Measurements from ENCODE around the gene ARID1B. TPM values are rescaled to one million over a fixed set of nuclear protein-coding genes. Genes with fewer than 3 reads are reported as not detected.

ARID1B gene
- total RNA-seq, 2 experiments from 2014 or later, result 90.1 to 164 TPM

DNA sequence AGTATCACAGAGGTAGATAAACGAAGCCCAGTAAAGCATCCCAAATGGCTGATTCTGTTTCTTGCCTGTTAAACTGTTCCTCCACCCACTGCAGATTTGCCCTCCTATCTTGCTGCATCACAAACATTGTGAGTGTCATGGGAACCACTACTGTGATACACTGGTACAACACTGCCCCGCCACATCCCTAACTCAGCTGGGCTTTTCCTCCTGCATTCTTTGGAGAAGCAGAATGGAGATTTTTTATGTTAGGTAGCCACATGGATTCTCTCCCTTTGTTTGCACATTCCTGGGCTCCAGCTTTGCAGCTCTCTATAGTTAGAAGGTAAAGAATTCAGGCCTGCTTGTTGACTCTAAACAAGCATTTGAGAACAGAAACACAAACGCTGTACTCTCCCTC is 312.1 kb downstream of the ARID1B start:
- Histone ChIP-seq H4K20me1 (ENCODE audit: insufficient read depth, low read length) (no peaks in the 10 kb centered on the region), H3K4me2 (ENCODE audit: low read length) (no peak overlapping the region), H2AFZ (ENCODE audit: low read length) (no peak overlapping the region), H3K9me2 (ENCODE audit: insufficient read depth, low read length) (no peaks in the 10 kb centered on the region), H3K36me3 (ENCODE audit: insufficient read depth, low read length) (peaks cover 60% of the 10 kb centered on the region), H3K4me3 (ENCODE audit: low read depth, low read length, poor library complexity, severe bottlenecking) (no peak overlapping the region), H3K4me1 (ENCODE audit: insufficient read depth, low read length, poor library complexity, severe bottlenecking) (peaks cover 10% of the 10 kb centered on the region), H3K9me3 (ENCODE audit: low read length) (no peaks in the 10 kb centered on the region), H3K79me2 (ENCODE audit: insufficient read depth, low read depth, low read length) (no peaks in the 10 kb centered on the region), H3K27ac (ENCODE audit: low read depth, low read length, poor library complexity, severe bottlenecking) (no peak overlapping the region)
- TF ChIP-seq, protein P1, sequence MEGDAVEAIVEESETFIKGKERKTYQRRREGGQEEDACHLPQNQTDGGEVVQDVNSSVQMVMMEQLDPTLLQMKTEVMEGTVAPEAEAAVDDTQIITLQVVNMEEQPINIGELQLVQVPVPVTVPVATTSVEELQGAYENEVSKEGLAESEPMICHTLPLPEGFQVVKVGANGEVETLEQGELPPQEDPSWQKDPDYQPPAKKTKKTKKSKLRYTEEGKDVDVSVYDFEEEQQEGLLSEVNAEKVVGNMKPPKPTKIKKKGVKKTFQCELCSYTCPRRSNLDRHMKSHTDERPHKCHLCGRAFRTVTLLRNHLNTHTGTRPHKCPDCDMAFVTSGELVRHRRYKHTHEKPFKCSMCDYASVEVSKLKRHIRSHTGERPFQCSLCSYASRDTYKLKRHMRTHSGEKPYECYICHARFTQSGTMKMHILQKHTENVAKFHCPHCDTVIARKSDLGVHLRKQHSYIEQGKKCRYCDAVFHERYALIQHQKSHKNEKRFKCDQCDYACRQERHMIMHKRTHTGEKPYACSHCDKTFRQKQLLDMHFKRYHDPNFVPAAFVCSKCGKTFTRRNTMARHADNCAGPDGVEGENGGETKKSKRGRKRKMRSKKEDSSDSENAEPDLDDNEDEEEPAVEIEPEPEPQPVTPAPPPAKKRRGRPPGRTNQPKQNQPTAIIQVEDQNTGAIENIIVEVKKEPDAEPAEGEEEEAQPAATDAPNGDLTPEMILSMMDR (conservative IDR thresholded peaks at IDR 0.05; ENCODE audit: low read length), result no peak
- TF ChIP-seq EZH2phosphoT487 (IDR thresholded peaks at IDR 0.05; ENCODE audit: borderline replicate concordance, low read depth, low read length), result no peak
- BruUV-seq (replicated peaks), result no TSS peak
- no peak for DNase-seq (ENCODE audit: low spot score)
- ChIA-PET POLR2A (no interaction called here), CTCF (ENCODE audit: unreplicated experiment) (no interaction called here)
- intact Hi-C loops (cut with micrococcal nuclease; ENCODE audit: unreplicated experiment), result no loop called here

DNA sequence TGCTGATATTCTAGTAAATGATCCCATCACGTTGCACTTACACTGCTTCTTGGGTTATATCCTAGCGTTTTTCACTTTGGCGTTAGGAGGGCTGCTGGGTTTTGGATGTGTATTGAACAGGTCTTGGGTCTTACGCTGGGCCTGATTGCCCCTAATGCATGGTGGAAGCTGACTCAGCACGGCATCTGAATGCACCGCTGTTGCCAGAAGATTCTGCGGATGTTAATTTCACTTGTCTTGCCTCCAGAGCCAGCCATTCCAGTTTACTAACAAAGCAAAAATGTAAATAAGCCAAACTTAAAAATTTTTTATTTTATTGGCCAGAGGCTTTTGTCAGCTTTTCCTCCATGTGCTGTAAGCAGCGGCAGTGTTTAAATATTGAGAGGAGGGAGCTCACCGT is 312.7 kb downstream of the ARID1B start:
- H4K20me1 ChIP-seq (ENCODE audit: insufficient read depth, low read length), result no peaks in the 10 kb centered on the region
- H3K4me1 ChIP-seq (ENCODE audit: insufficient read depth, low read length, poor library complexity, severe bottlenecking), result peaks cover 10% of the 10 kb centered on the region
- no peak overlapping the region for H3K4me2 ChIP-seq (ENCODE audit: low read length)
- H3K79me2 ChIP-seq (ENCODE audit: insufficient read depth, low read depth, low read length), result no peaks in the 10 kb centered on the region
- intact Hi-C loops (cut with micrococcal nuclease; ENCODE audit: unreplicated experiment), result no loop called here
- DNase-seq (ENCODE audit: low spot score), result no peak
- BruUV-seq (replicated peaks), result no TSS peak
- no peaks in the 10 kb centered on the region for H3K9me3 ChIP-seq (ENCODE audit: low read length)
- peaks cover 54% of the 10 kb centered on the region for H3K36me3 ChIP-seq (ENCODE audit: insufficient read depth, low read length)
- no peak overlapping the region for H3K27ac ChIP-seq (ENCODE audit: low read depth, low read length, poor library complexity, severe bottlenecking)
- no peaks in the 10 kb centered on the region for H3K9me2 ChIP-seq (ENCODE audit: insufficient read depth, low read length)
- H2AFZ ChIP-seq (ENCODE audit: low read length), result no peak overlapping the region
- H3K4me3 ChIP-seq (ENCODE audit: low read depth, low read length, poor library complexity, severe bottlenecking), result no peak overlapping the region
- POLR2A ChIA-PET, result interaction anchor here (0.6 kb wide), 1 partner anchor 98 kb away, joined by 3 read pairs; no protein-coding TSS in a partner anchor
- TF ChIP-seq EZH2phosphoT487 (IDR thresholded peaks at IDR 0.05; ENCODE audit: borderline replicate concordance, low read depth, low read length), result no peak
- TF ChIP-seq, protein P1 (conservative IDR thresholded peaks at IDR 0.05; ENCODE audit: low read length), result no peak
- CTCF ChIA-PET (ENCODE audit: unreplicated experiment), result no interaction called here

DNA sequence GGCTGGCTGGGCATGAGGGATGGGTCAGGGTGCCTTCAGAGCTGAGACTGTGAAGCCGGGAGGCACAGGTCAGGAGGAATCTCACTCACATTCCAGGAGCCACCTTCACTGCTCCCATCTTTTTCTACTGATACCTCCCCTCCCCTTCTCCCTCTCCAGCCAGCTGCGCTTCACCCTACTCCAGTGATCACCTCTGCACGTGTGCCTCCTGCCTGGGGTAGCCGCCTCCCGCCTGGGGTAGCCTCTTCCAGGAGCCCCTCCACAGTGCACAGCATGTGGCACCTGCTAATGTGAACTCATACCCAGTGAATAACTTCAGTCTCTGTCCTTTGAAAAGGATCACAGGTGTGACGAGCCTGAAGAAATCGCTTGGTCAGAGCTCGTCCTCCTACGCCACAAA is 313.6 kb downstream of the ARID1B start:
- Histone ChIP-seq H3K36me3 (ENCODE audit: insufficient read depth, low read length) (peaks cover 46% of the 10 kb centered on the region), H2AFZ (ENCODE audit: low read length) (no peak overlapping the region), H3K9me3 (ENCODE audit: low read length) (no peaks in the 10 kb centered on the region), H3K79me2 (ENCODE audit: insufficient read depth, low read depth, low read length) (no peaks in the 10 kb centered on the region), H3K27ac (ENCODE audit: low read depth, low read length, poor library complexity, severe bottlenecking) (no peak overlapping the region), H3K4me2 (ENCODE audit: low read length) (no peak overlapping the region), H3K9me2 (ENCODE audit: insufficient read depth, low read length) (no peaks in the 10 kb centered on the region), H3K4me3 (ENCODE audit: low read depth, low read length, poor library complexity, severe bottlenecking) (no peak overlapping the region), H4K20me1 (ENCODE audit: insufficient read depth, low read length) (no peaks in the 10 kb centered on the region), H3K4me1 (ENCODE audit: insufficient read depth, low read length, poor library complexity, severe bottlenecking) (peaks cover 10% of the 10 kb centered on the region)
- no TSS peak for BruUV-seq (replicated peaks)
- ChIA-PET CTCF (ENCODE audit: unreplicated experiment) (no interaction called here), POLR2A (interaction anchor here (0.6 to 1.2 kb wide), 4 partner anchors 10 to 191 kb away, joined by 3 to 10 read pairs (median 4); no protein-coding TSS in a partner anchor)
- TF ChIP-seq, protein P1 (conservative IDR thresholded peaks at IDR 0.05; ENCODE audit: low read length), result no peak
- no peak for TF ChIP-seq EZH2phosphoT487 (IDR thresholded peaks at IDR 0.05; ENCODE audit: borderline replicate concordance, low read depth, low read length)
- intact Hi-C loops (cut with micrococcal nuclease; ENCODE audit: unreplicated experiment), result no loop called here
- DNase-seq (ENCODE audit: low spot score), result no peak

Measured in OCI-LY7 (cell line).